Activated naive CD4-positive, alpha-beta T cell treated with anti-CD3 and anti-CD28 coated beads for 36 hours (primary cell): ENCODE data around the gene KRT3. TPM values are rescaled to one million over a fixed set of nuclear protein-coding genes. Genes with fewer than 3 reads are reported as not detected.
"Not testable (repeated sequence)": the region's sequence is repeated elsewhere in the genome, so short reads cannot be mapped to it uniquely, and the experiment has no call there.

Source experiments
- CTCF ChIA-PET: fragments of 350-600 bp; sonication (Branson Sonifier 250); formaldehyde crosslinking; loops from one replicate; lab custom pipeline; 2021; ENCODE audit warnings: antibody characterized with exemption; lab: Charles Lee
- DNase-seq: peaks from one replicate; pipeline ENCODE4 v3.0.0-alpha.2; 2020
- H3K27ac Mint-ChIP-seq: one replicate; pipeline ENCODE4 v1.8.0; 2021; ENCODE audit warnings: mild to moderate bottlenecking, mixed read lengths
- H3K27me3 Mint-ChIP-seq: one replicate; pipeline ENCODE4 v1.8.0; 2021; ENCODE audit warnings: low read depth, mixed read lengths
- H3K36me3 Mint-ChIP-seq: one replicate; pipeline ENCODE4 v1.8.0; 2021; ENCODE audit warnings: low read depth, mixed read lengths
- H3K4me1 Mint-ChIP-seq: one replicate; pipeline ENCODE4 v1.8.0; 2021; ENCODE audit warnings: low read depth, mixed read lengths
- H3K4me3 Mint-ChIP-seq: one replicate; pipeline ENCODE4 v1.8.0; 2021; ENCODE audit warnings: mild to moderate bottlenecking, moderate library complexity, mixed read lengths
- H3K9me3 Mint-ChIP-seq: one replicate; pipeline ENCODE4 v1.8.0; 2021; ENCODE audit warnings: mixed read lengths
- intact Hi-C: fragments of 100-400 bp; cut with micrococcal nuclease; formaldehyde crosslinking; loops from one replicate; pipeline ENCODE4 v1.15.1; 2023
- total RNA-seq, 2 experiments: library from RNA; stranded (reverse); gene quantifications; one replicate each; pipeline ENCODE4 v1.2.3, GENCODE V29; 2021

KRT3 gene
- total RNA-seq, 2 experiments from 2014 or later = not detected

DNA sequence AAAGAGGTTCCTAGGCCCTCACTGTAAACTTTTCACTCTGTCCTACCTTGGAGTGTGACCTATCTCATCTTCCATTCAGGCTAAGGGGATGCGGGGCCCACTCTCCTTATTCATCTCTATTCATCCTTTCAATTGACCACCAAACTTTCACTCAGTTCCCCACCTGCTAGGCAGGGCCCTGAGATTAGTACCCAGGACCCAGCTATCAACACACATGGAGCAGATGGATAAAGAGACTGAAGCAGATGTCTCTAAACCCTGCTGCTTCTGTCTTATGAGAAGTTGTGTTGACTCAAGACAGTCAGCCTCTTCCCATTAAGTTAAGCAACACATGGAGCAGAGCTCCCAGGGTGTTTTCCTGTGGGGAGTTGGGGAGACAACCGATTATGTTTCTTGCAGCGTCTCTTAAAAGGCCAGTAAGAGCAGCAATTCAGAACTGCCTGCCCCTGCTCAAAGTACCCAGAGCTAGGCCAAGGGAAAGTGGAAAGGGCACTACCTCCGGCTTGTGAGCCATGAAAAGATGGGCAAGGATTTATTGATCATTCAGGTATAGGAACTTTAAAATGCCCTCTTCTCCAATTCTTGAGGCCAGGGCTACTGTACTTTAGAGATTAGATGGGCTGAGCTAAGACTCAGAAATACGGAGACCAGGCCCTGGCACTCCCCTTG lies 29.4 kb downstream of the KRT3 start:
- Mint-ChIP-seq H3K27ac (no peak overlapping the region), H3K4me3 (no peak overlapping the region), H3K9me3 (peaks cover 2% of the 10 kb centered on the region), H3K27me3 (no peaks in the 10 kb centered on the region), H3K36me3 (no peaks in the 10 kb centered on the region), H3K4me1 (no peaks in the 10 kb centered on the region)
- intact Hi-C loops = no loop called here
- CTCF ChIA-PET = no interaction called here
- DNase-seq = no peak

DNA sequence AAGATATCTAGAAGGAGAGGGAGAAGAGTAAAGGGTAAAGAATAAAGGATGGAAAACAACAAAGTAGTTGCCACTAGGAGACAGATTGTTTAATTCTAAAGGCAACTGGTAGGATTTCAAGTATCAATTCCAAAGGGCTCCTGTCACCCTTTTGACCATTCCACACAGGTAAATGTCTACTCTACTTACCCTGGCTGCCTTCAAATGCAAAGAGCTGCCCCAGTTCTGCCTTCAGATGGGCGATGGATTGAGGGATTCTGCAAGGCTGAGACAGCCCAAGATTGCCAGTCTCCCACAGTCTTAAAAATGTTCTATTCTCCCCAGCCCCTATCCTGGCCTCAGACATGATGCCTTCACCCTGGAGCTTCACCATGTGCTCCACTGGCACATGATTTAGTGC lies 30.2 kb downstream of the KRT3 start:
- Mint-ChIP-seq H3K9me3 (peaks cover 8% of the 10 kb centered on the region), H3K27me3 (no peaks in the 10 kb centered on the region)

DNA sequence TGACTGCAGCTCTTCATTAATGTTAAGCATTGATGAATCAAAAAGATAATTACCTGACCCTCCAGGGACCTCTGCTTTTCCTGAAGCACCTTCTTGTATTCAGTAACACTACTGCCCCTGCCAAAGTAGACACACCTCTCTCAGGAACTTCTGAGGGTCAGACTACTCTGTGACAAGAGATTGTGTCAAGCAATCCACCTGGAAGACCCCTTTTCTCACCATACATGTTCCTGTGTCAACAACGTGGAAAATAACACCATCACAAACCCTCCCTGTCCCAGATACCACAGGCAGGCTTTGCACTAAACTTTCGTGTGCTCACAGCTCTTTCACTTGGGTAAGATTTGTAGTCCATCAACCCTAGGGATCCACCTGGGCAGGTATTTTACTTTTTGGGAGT lies 31.9 kb downstream of the KRT3 start:
- Mint-ChIP-seq H3K4me1 (no peaks in the 10 kb centered on the region), H3K27me3 (no peaks in the 10 kb centered on the region), H3K4me3 (no peak overlapping the region), H3K27ac (no peak overlapping the region), H3K9me3 (peaks cover 14% of the 10 kb centered on the region), H3K36me3 (no peaks in the 10 kb centered on the region)
- intact Hi-C loops = no loop called here
- no peak for DNase-seq
- CTCF ChIA-PET = interaction anchor here (1.5 kb wide), 1 partner anchor 10 kb away, joined by 4 read pairs; no protein-coding TSS in a partner anchor

More for the DNA sequence above, 30.2 kb downstream of the KRT3 start:
- Mint-ChIP-seq H3K4me1 (no peaks in the 10 kb centered on the region), H3K27ac (no peak overlapping the region), H3K4me3 (no peak overlapping the region), H3K36me3 (no peaks in the 10 kb centered on the region)
- CTCF ChIA-PET = interaction anchor here (0.6 kb wide), 1 partner anchor 590 kb away, joined by 3 read pairs; no protein-coding TSS in a partner anchor
- DNase-seq = no peak
- intact Hi-C loops = no loop called here

DNA sequence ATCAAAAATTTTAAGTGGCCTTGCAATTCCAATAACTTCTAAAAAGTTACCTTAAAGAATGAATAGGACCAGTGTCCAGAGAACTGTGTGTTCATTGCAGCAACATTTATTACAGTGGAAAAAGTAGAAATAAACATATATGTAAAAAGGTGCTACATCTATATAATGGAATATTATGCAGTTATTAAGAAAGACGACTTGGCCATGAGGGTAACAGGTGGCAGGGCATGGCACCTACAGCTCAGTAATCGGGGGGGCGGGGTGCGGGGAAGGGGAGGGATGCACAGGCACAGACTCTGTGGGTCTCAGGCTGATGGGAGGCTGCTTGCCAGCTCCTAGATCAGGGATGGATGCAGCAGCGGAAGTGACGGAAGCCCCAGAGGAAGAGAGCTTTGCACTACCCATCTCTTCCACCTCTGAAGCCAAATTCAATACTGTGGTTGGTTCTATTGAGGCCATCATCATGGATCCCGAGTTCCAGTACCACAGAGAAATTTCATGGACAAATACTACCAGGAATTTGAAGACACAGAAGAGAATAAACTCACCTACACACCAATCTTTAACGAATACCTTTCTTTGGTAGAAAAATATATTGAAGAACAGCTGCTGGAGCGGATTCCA lies 32.8 kb downstream of the KRT3 start:
- no peaks in the 10 kb centered on the region for H3K36me3 Mint-ChIP-seq
- no peaks in the 10 kb centered on the region for H3K27me3 Mint-ChIP-seq
- intact Hi-C loops = no loop called here
- H3K9me3 Mint-ChIP-seq = peaks cover 14% of the 10 kb centered on the region
- no peak overlapping the region for H3K27ac Mint-ChIP-seq
- DNase-seq = no peak
- CTCF ChIA-PET = interaction anchor here (0.9 kb wide), 1 partner anchor 127 kb away, joined by 3 read pairs; no protein-coding TSS in a partner anchor
- H3K4me1 Mint-ChIP-seq = no peaks in the 10 kb centered on the region
- H3K4me3 Mint-ChIP-seq = no peak overlapping the region

DNA sequence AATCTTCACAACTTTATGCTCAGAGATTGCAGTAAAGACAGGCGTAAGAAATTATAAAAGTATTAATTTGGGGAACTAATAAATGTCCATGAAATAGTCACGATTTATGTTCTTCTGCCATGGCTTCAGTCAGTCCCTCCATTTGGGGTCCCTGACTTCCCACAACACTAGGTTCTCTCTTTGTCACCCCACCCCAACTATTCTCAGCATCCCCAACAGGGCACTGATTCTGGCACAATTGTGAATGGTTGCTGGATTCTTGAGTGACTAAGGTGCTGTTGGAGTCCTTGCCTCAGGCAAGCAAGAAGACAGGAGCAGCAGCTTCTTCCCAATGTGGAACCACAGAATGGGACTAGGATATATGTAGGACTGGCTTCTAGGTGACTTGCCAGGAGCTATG lies 34.1 kb downstream of the KRT3 start:
- CTCF ChIA-PET = no interaction called here
- no peak overlapping the region for H3K4me3 Mint-ChIP-seq
- DNase-seq = no peak
- intact Hi-C loops = no loop called here
- H3K27me3 Mint-ChIP-seq = no peaks in the 10 kb centered on the region
- no peaks in the 10 kb centered on the region for H3K36me3 Mint-ChIP-seq
- no peak overlapping the region for H3K27ac Mint-ChIP-seq
- peaks cover 14% of the 10 kb centered on the region for H3K9me3 Mint-ChIP-seq
- no peaks in the 10 kb centered on the region for H3K4me1 Mint-ChIP-seq

DNA sequence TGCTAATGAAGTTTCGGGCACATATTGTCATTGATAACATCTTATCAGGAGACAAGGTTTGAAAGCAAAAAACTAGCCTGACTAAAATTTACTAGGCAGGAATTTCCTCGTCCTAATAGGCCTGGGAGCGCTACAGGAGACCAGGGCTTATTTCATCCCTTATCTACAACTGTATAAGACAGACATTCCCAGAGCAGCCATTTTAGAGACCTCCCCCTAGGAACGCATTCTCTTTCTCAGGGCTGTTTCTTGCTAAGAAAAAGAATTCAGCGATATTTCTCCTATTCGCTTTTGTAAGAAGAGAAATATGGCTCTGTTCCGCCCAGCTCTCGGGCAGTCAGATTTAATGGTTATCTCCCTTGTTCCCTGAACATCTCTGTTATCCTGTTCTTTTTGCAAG lies 34.7 kb downstream of the KRT3 start:
- H3K36me3 Mint-ChIP-seq, H3K4me3 Mint-ChIP-seq, CTCF ChIA-PET, H3K27me3 Mint-ChIP-seq, H3K4me1 Mint-ChIP-seq, DNase-seq, H3K27ac Mint-ChIP-seq, intact Hi-C loops: not testable (repeated sequence)
- peaks cover 14% of the 10 kb centered on the region for H3K9me3 Mint-ChIP-seq

DNA sequence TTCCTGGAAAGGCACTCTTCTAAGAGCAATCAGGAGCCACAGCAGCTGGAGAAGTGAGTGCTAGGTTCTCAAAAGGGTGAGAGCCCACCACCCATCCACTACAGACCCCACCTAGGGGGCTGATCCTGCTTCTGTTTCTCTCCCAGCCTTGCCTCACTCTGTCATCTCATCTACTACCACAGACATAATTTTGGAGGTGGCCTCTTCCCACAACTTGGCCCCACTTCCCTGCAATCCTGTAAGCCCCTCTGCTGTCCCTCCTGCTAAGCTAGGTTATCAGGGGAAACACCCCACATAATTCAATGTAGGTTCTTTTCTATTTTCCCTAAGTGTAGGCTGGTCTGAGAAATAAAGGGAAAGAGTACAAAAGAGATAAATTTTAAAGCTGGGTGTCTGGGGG lies 35.3 kb downstream of the KRT3 start:
- H3K27me3 Mint-ChIP-seq = no peaks in the 10 kb centered on the region
- intact Hi-C loops = no loop called here
- H3K27ac Mint-ChIP-seq = no peak overlapping the region
- CTCF ChIA-PET = interaction anchor here (1.5 kb wide), 1 partner anchor 175 kb away, joined by 6 read pairs; no protein-coding TSS in a partner anchor
- H3K4me1 Mint-ChIP-seq = no peaks in the 10 kb centered on the region
- H3K36me3 Mint-ChIP-seq = no peaks in the 10 kb centered on the region
- H3K9me3 Mint-ChIP-seq = peaks cover 14% of the 10 kb centered on the region
- no peak for DNase-seq
- no peak overlapping the region for H3K4me3 Mint-ChIP-seq

DNA sequence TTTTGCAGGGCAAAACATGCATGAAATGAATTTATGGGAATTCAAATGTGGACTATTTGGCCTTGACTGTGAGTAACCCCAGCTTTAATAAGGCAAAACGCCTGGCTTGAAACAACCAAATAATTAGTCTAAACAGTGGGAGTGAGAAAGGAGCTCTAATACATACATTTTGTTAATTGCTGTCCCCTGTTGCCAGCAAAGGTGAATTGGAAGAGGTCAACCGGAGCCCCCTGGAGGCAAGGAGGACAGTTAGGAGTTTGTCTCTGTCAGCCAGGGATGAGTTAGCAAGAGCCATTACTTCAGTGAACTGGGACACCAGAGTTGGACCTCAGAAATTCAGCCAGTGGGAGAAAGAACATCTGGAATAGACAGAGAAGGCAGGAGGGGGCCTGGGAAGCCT lies 36.2 kb downstream of the KRT3 start:
- DNase-seq = no peak
- CTCF ChIA-PET = interaction anchor here (0.5 to 1.5 kb wide), 2 partner anchors 174 to 223 kb away, joined by 3 to 6 read pairs; no protein-coding TSS in a partner anchor
- no peak overlapping the region for H3K4me3 Mint-ChIP-seq
- H3K4me1 Mint-ChIP-seq = no peaks in the 10 kb centered on the region
- no peaks in the 10 kb centered on the region for H3K36me3 Mint-ChIP-seq
- H3K9me3 Mint-ChIP-seq = peaks cover 14% of the 10 kb centered on the region
- no peak overlapping the region for H3K27ac Mint-ChIP-seq
- no peaks in the 10 kb centered on the region for H3K27me3 Mint-ChIP-seq
- intact Hi-C loops = no loop called here

DNA sequence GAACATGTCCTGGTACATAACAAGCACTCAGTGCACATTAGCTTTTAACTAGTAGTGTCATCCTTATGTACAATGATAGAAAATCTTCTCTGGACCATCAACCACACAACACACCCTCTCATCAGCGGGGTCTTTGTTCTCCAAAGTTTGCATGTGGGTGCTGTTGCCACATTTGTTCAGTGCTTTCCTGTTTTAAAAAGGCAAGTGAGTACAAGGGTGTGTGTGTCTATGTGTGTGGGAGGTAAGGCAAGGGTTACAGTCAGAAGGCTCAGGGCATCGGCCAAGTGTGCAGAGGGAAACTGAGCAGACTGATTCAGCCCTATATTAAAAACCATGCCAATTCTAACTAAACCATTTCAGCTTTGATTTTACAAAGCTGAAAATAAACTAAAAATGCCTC lies 36.7 kb downstream of the KRT3 start:
- Mint-ChIP-seq H3K9me3 (peaks cover 14% of the 10 kb centered on the region), H3K4me1 (no peaks in the 10 kb centered on the region), H3K27ac (no peak overlapping the region), H3K27me3 (no peaks in the 10 kb centered on the region), H3K4me3 (no peak overlapping the region), H3K36me3 (no peaks in the 10 kb centered on the region)
- CTCF ChIA-PET = interaction anchor here (0.5 to 1.5 kb wide), 2 partner anchors 174 to 224 kb away, joined by 3 to 6 read pairs; no protein-coding TSS in a partner anchor
- intact Hi-C loops = no loop called here
- no peak for DNase-seq

DNA sequence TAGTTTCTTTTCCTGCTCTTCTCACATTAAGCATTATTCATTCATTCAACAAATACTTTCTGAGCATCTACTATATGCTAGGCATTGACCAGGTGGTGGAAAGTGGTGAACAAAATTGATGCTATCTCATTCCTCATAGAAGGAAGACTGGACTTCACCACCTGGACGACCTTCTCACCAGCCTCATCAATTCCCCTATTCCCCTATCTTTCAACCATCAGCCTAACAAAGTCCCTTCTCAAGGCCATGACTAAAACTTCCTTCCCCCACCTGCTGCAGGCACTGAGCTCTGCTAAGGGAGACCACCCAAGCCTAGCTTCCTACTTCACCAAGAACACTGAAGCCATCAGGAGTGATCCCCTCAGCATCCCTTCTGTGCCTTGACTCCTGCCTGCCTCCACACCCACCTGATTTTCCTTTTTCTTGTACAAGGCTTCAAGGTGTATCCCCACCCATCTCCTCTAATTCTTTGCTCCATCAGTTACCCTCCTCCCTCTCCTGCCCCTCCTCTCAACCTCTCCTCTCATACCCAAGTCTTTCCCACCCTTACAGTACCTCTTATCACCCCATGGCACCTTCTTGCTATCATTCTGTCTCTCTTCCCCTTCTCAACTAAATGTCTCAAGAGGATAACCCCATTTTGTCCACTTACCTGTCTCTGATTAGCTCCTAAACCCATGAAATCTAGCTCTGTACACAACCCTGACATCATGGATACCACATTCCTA lies 38.3 kb downstream of the KRT3 start:
- CTCF ChIA-PET = interaction anchor here (0.6 kb wide), 1 partner anchor 62 kb away, joined by 3 read pairs; no protein-coding TSS in a partner anchor
- no peaks in the 10 kb centered on the region for H3K27me3 Mint-ChIP-seq
- H3K4me3 Mint-ChIP-seq = no peak overlapping the region
- intact Hi-C loops = no loop called here
- H3K4me1 Mint-ChIP-seq = no peaks in the 10 kb centered on the region
- H3K36me3 Mint-ChIP-seq = no peaks in the 10 kb centered on the region
- no peak overlapping the region for H3K27ac Mint-ChIP-seq
- no peak for DNase-seq
- peaks cover 14% of the 10 kb centered on the region for H3K9me3 Mint-ChIP-seq

DNA sequence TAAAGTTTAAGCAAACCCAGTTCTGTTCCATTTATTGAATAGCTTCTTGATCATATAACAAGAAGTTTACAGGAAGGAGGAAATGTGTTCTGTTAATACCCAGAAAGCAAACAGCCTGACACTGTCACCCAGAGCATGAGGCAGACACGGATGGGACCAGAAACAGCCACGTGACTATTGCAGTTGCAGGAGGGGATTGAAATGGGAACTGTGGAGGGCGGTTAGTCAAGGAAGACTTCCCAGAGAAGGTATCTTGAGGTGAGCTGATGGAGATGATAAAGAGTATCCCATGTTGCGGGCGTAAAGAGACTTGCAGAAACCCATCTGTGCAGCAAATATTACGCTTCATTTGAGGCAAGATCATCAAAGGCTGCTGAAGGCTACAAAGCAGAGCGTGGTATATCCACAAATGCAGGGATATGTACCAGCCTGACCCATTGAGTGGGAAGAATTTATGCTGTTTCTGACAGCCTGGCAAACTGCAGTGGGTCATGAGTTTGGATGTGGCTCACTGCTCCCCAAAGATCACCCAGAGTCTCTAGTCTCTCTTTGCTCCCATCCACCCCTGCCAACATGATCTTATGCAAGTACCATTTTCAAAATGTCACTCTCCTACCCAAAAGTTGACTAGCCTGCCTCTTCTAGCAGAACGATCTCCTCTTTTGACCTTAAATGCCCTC lies 39.5 kb downstream of the KRT3 start:
- CTCF ChIA-PET = no interaction called here

DNA sequence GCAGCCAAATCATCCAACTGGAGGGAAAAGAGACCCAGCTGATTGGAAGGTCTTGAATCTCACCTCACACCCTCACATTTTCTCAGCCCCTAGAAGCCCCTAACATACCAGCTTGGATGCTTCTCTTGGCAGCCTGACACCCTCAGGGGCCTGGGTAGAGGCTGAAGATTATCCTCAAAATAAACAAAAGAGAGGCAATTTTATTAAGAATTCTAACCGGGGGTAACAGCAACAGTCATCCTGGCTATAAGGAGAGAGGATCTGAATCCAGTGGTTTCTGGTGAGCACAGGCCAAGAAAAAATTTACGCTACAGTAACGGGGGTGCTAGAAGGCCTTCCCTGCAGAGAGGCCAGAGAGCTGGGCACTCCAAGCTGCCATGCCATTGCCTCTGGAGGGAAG lies 40.4 kb downstream of the KRT3 start:
- no peak overlapping the region for H3K27ac Mint-ChIP-seq
- CTCF ChIA-PET = no interaction called here
- intact Hi-C loops = no loop called here
- no peak overlapping the region for H3K4me3 Mint-ChIP-seq
- peaks cover 4% of the 10 kb centered on the region for H3K9me3 Mint-ChIP-seq
- H3K4me1 Mint-ChIP-seq = no peaks in the 10 kb centered on the region
- H3K36me3 Mint-ChIP-seq = no peaks in the 10 kb centered on the region
- DNase-seq = no peak
- no peaks in the 10 kb centered on the region for H3K27me3 Mint-ChIP-seq

More for the DNA sequence above, 39.5 kb downstream of the KRT3 start:
- Mint-ChIP-seq H3K27me3 (no peaks in the 10 kb centered on the region), H3K36me3 (no peaks in the 10 kb centered on the region), H3K4me1 (no peaks in the 10 kb centered on the region), H3K27ac (no peak overlapping the region), H3K4me3 (no peak overlapping the region), H3K9me3 (peaks cover 12% of the 10 kb centered on the region)
- no peak for DNase-seq
- intact Hi-C loops = no loop called here
